HG02588 (cell line): Measurements from ENCODE around the gene GEMIN5.

Experiments
- ATAC-seq: cut with Tn5 transposase; IDR thresholded peaks from one replicate; pipeline ENCODE4 v1.9.1; 2021; ENCODE audit warnings: mild to moderate bottlenecking, moderate library complexity; ENCODE audit not compliant: unreplicated experiment

Gene GEMIN5

DNA sequence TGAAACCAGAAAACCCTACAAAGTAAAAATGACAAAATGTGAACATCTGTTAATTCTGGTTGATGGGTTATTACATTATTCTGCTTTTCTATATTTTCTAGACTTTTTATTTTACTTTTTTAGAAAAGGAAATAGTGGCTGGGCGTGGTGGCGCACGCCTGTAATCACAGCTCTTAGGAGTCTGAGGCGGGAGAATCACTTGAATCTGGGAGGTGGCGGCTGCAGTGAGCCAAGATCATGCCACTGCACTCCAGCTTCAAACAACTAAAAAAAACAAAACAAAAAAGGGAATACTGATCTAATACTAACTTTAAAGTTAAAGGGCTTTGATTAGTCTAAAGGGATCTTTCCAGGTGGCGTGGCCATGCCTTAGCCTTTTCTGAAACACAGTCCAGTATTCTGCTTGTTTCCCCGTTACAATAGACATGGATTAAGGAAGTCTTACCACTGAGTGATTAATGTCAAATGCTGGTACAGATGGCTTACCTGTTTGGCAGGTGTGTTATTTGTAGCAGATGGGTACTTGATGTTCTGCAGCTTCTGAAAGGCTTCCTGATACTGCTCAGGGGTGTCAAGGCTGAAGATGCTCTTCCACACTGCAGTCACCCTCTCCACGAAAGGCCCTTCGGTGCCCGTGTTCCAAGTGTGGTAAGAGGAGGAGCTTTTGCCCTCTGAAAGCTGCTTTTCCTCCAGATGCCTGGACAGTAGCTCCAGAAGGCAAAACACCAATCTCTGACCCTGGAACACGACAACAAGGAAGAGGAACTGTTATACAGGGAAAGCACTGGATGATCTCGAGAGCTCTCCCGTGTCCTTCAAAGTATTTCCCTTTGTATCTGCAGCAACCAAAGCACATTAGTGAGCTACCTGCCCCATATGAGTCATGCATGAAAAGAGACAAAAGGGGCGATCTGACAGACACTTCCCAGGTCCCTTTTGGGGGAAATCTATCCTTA is 42.1 kb downstream of the GEMIN5 start:
- ATAC-seq: no peak

- ATAC-seq: no peak
Measured at GRCh38 chr5:154893381-154893780, 44.6 kb downstream of the GEMIN5 start.

DNA sequence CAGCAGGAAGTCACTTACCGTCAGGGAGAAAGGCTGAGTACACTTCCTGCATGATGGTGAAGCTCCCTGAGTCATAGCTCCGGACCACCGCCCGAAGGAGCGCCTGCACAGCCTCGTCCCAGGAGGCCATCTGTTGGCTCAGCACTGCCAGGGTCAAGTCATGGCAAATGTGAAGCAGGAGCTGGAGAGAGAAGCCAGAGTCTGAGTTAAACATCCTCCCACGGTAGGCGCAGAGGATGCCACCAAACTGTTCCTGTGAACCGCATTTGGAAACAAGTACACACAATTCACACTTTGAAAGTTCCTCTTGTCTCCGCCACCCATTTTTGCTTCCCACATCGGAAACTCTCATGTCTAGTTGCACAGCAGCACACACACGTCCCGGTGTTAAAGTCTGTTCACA is 45.6 kb downstream of the GEMIN5 start:
- no peak for ATAC-seq

GRCh38 chr5:154885439-154885838 is 52.6 kb downstream of the GEMIN5 start:
- no peak for ATAC-seq

GRCh38 chr5:154884424-154884823 is 53.6 kb downstream of the GEMIN5 start:
- no peak for ATAC-seq

GRCh38 chr5:154881986-154882385 is 56.0 kb downstream of the GEMIN5 start:
- no peak for ATAC-seq

DNA sequence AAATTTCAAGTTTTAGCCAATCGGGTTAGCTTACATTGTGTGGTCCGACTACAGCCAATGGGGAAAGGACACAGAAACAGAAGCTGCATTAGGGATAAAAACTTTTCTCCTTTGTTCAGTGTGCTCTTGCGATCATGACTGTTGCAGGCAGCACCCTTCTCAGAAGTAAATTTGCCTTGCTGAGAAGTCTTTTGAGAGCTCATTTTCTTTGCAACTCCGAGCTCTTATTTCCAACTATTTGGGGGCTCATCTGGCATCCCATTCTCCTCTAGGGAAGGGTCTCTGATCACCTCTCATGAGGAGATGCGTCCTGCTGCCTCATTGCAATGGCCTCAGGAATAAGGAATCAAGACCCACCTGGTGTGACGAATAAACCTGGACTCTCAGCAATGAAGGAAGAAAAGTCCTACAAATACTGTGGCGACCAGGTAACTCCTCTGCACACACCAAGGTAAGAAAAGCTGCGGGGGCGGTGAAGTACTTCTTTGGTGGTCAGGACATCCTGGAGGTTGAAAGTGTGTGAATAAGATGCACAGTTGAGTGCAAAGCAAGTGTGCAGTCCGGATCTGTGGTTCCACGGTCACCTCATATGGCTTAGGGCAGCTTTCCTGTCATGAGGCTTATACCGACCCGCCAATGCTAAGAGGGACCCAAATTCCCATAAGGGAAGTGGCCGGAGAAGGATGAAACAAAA is 59.2 kb downstream of the GEMIN5 start:
- ATAC-seq: no peak

- no peak for ATAC-seq
Measured at GRCh38 chr5:154873791-154874331, 64.2 kb downstream of the GEMIN5 start.

GRCh38 chr5:154871734-154872133 is 66.3 kb downstream of the GEMIN5 start:
- no peak for ATAC-seq

DNA sequence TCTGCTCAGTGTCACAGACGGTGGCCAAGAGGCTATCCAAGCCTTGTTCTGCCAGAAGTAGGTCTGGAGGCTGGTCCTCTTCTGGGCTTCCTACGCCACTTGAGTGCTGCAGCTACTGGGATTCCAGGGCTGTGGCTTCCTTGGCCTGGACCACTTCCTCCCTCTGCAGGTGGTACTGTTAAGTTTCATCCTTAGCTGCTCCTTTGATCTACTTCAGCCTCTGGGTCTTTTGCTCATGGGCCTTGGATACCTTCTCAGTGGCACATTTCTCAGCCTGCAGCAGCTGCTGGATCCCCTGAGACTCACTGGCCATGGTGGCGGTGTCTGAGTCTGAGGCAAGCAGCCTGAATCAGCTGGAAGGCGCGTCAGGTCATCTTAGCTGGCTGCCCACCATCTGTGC is 69.3 kb downstream of the GEMIN5 start:
- no peak for ATAC-seq

GRCh38 chr5:154866841-154867240 is 71.2 kb downstream of the GEMIN5 start:
- no peak for ATAC-seq

- no peak for ATAC-seq
Measured at GRCh38 chr5:154865466-154866184, 72.4 kb downstream of the GEMIN5 start.

GRCh38 chr5:154863291-154864080 is 74.5 kb downstream of the GEMIN5 start:
- ATAC-seq: no peak

DNA sequence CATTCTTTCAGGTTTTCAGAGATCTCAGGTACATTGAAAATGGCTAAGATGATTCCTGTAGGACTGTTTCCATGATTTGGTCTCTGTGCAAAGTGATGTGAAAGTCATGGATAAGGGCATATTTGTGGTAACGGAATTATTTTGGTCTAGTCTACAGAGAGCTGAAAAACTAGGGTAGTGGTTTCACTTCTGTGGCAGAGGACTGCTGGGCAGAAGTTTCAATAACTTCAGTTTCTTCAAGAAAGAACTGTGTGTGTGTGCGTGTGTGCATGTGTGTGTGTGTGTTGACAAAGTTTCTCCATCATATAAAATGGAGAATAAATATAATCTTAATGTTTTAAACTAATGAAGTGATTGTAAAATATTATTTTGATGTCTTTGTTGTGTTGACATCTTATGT is 75.2 kb downstream of the GEMIN5 start:
- no peak for ATAC-seq

GRCh38 chr5:154861946-154862345 is 76.1 kb downstream of the GEMIN5 start:
- no peak for ATAC-seq

GRCh38 chr5:154860765-154861164 is 77.2 kb downstream of the GEMIN5 start:
- ATAC-seq: no peak

DNA sequence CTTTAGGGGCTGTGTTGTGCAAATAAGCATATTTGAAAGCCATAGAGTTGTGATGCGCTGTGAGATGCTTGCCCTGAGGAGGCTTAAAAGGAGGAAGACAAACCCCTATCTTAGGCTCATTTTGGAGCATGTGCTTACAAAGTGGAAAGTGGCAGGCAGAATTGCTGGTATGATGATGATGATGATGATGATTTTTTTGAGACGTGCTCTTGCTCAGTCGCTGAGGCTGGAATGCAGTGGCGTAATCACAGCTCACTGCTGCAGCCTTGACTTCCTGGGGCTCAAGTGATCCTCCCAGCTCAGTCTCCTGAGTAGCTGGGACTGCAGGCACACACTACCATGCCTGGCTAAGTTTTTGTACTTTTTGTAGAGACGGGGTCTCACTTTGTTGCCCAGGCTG is 77.9 kb downstream of the GEMIN5 start:
- ATAC-seq: no peak

- no peak for ATAC-seq
Measured at GRCh38 chr5:154858972-154859871, 78.8 kb downstream of the GEMIN5 start.

DNA sequence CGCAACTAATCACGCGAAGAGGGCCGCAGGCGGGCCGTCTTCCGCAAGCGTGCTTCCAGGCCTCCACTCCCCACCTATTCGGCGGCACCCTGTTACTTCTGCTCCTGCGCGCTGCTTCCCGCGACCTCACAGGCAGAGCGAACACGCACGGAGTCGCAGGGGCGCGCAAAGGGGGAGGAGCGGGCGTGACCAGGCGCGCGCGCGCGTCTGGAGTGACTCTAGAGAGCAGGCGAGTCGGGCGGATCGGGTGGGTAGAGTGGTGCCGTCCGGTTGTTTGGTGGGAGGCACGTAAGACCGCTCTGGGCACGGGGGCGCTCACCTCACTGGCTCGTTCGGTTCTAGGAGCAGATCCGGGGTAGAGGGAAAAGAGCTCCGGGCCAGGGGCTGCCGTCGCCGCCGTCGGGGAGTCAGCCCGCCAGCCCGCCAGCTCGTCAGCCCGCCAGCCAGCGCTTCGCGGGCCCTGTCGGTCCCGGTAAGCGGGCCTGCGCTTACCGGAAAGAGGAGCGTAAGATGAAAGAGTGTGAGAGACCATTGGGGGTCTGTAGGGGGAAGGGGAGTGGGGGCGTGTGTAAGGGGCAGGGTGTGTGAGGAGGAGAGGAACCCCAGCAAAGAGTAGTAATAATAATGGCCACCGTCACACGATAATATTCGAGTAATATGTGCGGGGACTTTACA is 79.6 kb downstream of the GEMIN5 start, which contains the start of gene CNOT8:
Gene CNOT8 (plus strand): TSS at position 331 of the 675 bp plus-strand sequence. CDS start 4,652 bp downstream, outside the sequence.
- ATAC-seq: peak; percentile 78
